SU-DHL-6 (cell line): Measurements from ENCODE around the gene MYBPH.

ENCODE experiments used
- EZH2phosphoT487 ChIP-seq: fragments of 200-600 bp; sonication (generic), shearing (Covaris generic); conservative IDR thresholded peaks from 2 replicates; pipeline ENCODE4 v1.6.1; 2018; ENCODE audit warnings: mild to moderate bottlenecking, antibody characterized with exemption, low read length, moderate library complexity, mixed read lengths
- TF ChIP-seq, protein P1 (sequence below): fragments of 200-600 bp; sonication (generic); IDR thresholded peaks from one replicate; pipeline ENCODE4 v1.5.1; 2017; ENCODE audit warnings: antibody characterized with exemption, mild to moderate bottlenecking, low read length, moderate library complexity; ENCODE audit not compliant: insufficient read depth, poor library complexity, severe bottlenecking

DNA sequence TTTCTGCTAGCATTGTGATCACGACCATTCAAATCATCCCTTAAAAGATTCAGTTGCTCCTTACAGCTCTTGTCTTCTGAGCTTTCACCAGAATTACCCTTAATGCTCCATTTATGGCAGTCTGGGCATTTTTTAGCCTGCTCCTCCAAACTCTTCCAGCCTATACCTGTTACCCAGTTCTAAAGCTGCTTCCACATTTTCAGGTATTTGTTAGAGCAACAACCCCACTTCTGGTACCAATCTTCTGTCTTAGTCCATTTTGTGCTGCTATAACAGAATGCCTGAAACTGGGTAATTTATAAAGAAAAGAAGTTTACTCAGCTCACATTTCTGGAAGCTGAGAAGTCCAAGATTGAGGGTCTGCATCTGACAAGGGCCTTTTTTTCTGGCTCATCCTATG is 17.2 kb downstream of the MYBPH start:
- TF ChIP-seq, protein P1, sequence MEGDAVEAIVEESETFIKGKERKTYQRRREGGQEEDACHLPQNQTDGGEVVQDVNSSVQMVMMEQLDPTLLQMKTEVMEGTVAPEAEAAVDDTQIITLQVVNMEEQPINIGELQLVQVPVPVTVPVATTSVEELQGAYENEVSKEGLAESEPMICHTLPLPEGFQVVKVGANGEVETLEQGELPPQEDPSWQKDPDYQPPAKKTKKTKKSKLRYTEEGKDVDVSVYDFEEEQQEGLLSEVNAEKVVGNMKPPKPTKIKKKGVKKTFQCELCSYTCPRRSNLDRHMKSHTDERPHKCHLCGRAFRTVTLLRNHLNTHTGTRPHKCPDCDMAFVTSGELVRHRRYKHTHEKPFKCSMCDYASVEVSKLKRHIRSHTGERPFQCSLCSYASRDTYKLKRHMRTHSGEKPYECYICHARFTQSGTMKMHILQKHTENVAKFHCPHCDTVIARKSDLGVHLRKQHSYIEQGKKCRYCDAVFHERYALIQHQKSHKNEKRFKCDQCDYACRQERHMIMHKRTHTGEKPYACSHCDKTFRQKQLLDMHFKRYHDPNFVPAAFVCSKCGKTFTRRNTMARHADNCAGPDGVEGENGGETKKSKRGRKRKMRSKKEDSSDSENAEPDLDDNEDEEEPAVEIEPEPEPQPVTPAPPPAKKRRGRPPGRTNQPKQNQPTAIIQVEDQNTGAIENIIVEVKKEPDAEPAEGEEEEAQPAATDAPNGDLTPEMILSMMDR: no peak
- no peak for TF ChIP-seq EZH2phosphoT487
